ENCODE data around the gene TECTA. TPM values are rescaled to one million over a fixed set of nuclear protein-coding genes. Genes with fewer than 3 reads are reported as not detected.

TECTA gene
- total RNA-seq, 2 experiments from 2014 or later: 0.16 to 0.41 TPM

DNA sequence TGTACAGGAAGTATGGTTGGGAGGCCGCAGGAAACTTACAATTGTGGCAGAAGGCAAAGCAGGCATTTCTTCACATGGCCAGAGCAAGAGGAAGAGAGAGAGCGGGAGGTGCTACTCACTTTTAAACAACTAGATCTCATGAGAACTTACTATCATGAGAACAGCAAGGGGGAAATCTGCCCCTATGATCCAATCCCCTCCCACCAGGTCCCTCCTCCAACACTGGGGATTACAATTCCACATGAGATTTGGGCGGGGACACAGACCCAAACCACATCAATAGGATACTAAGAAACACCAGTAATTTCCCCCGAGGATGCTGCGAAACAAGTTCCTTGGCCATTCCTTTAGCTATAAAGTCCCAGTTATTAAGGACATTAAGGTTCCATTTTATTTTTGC lies 97.4 kb downstream of the TECTA start:
- intact Hi-C loops (cut with micrococcal nuclease): loop anchor here (10.0 kb wide), 1 partner anchor 684 kb away; the partner anchor contains the start of gene GRIK4
- Mint-ChIP-seq H3K36me3 (ENCODE audit: low read depth) (no peaks in the 10 kb centered on the region), H3K27me3 (peaks cover 12% of the 10 kb centered on the region), H3K4me3 (no peak overlapping the region), H3K4me1 (ENCODE audit: low read depth) (no peaks in the 10 kb centered on the region), H3K27ac (no peak overlapping the region), H3K9me3 (no peaks in the 10 kb centered on the region)
- DNase-seq: no peak
- ChIA-PET POLR2A (no interaction called here), CTCF (no interaction called here)
- TF ChIP-seq, protein P1, sequence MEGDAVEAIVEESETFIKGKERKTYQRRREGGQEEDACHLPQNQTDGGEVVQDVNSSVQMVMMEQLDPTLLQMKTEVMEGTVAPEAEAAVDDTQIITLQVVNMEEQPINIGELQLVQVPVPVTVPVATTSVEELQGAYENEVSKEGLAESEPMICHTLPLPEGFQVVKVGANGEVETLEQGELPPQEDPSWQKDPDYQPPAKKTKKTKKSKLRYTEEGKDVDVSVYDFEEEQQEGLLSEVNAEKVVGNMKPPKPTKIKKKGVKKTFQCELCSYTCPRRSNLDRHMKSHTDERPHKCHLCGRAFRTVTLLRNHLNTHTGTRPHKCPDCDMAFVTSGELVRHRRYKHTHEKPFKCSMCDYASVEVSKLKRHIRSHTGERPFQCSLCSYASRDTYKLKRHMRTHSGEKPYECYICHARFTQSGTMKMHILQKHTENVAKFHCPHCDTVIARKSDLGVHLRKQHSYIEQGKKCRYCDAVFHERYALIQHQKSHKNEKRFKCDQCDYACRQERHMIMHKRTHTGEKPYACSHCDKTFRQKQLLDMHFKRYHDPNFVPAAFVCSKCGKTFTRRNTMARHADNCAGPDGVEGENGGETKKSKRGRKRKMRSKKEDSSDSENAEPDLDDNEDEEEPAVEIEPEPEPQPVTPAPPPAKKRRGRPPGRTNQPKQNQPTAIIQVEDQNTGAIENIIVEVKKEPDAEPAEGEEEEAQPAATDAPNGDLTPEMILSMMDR (IDR thresholded peaks at IDR 0.05): no peak
- ATAC-seq: no peak

DNA sequence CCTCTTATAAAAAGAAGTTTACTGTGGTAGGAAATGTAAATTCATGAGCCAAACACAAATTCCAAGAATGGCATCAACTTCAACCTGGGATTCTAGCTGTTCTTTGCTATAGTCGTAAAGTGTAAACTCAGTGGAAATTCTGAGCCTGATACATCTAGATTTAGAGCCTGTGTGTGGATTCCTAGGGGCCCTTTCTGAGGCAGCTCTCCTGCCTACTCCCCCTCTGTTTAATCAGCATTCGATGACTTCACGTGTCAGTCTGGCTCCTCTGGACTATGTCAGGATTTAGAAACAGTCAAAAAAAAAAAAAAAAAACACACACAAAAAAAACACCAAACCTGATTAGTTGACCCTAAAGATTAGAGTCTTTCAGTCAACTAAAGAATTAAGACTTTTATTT lies 98.5 kb downstream of the TECTA start:
- ChIA-PET POLR2A (no interaction called here), CTCF (no interaction called here)
- Mint-ChIP-seq H3K9me3 (no peaks in the 10 kb centered on the region), H3K27ac (no peak overlapping the region), H3K36me3 (ENCODE audit: low read depth) (no peaks in the 10 kb centered on the region), H3K4me1 (ENCODE audit: low read depth) (no peaks in the 10 kb centered on the region), H3K4me3 (no peak overlapping the region), H3K27me3 (peaks cover 12% of the 10 kb centered on the region)
- ATAC-seq (no peak), DNase-seq (no peak)
- TF ChIP-seq, protein P1 (IDR thresholded peaks at IDR 0.05): no peak
- intact Hi-C loops (cut with micrococcal nuclease): loop anchor here (10.0 kb wide), 1 partner anchor 685 kb away; the partner anchor contains the start of gene GRIK4

DNA sequence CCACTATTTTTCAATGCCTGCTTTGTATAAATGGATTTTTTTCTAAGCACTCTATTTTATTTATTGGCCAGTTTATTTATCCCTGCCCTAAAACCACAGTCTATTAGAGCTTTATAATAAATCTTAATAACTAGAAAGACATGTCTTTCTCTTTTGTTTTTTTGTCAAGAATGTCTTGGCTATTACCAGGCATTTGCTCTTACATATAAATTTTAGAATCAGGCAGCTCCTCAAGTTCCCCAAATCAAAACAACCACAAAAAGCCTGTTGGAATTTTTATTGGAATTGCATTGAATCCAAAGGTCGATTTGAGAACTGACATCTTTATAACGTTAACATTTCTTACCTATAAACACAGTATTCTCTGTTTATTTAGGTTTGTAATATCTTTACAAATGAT lies 105.8 kb downstream of the TECTA start:
- Mint-ChIP-seq H3K4me3 (no peak overlapping the region), H3K27ac (no peak overlapping the region), H3K27me3 (peaks cover 14% of the 10 kb centered on the region), H3K9me3 (no peaks in the 10 kb centered on the region), H3K36me3 (ENCODE audit: low read depth) (no peaks in the 10 kb centered on the region), H3K4me1 (ENCODE audit: low read depth) (no peaks in the 10 kb centered on the region)
- ChIA-PET POLR2A (no interaction called here), CTCF (interaction anchor here (2.0 kb wide), 1 partner anchor 12 kb away, joined by 17 read pairs; no protein-coding TSS in a partner anchor)
- intact Hi-C loops (cut with micrococcal nuclease): no loop called here
- DNase-seq: no peak
- ATAC-seq: no peak
- TF ChIP-seq, protein P1 (IDR thresholded peaks at IDR 0.05): no peak

DNA sequence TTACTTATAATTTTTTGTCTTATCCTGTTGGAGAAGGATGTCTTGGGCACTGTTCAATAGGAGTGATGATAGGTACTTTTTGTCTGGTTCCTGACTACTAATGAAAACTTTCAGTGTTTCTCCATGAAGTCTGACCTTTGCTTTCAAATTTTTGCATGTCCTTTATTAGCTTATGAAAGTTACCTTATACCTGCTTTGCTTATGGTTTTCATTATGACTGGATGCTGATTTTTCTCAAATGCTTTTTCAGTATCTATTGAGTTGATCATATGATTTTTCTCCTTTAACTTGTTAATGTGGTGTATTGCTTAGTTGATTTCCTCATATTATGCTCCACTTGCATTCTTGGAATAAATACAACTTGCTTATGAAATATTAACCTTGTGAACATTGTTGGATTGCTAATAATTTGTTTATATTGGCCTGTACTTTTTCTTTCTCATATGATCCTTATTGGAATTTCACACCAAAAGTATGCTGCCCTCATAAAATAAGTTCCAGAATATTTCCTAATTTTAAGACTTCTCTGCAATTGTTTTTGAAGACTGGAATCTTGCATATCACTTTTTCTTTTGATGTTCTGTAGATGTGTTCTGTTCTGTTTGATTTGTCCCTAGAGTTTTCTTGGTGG lies 106.6 kb downstream of the TECTA start:
- ChIA-PET CTCF (interaction anchor here (2.0 kb wide), 1 partner anchor 13 kb away, joined by 17 read pairs; no protein-coding TSS in a partner anchor), POLR2A (no interaction called here)
- intact Hi-C loops (cut with micrococcal nuclease): no loop called here
- Mint-ChIP-seq H3K27ac (no peak overlapping the region), H3K4me1 (ENCODE audit: low read depth) (no peaks in the 10 kb centered on the region), H3K4me3 (no peak overlapping the region), H3K9me3 (no peaks in the 10 kb centered on the region), H3K36me3 (ENCODE audit: low read depth) (no peaks in the 10 kb centered on the region), H3K27me3 (peaks cover 17% of the 10 kb centered on the region)
- TF ChIP-seq, protein P1 (IDR thresholded peaks at IDR 0.05): no peak
- ATAC-seq (no peak), DNase-seq (no peak)

DNA sequence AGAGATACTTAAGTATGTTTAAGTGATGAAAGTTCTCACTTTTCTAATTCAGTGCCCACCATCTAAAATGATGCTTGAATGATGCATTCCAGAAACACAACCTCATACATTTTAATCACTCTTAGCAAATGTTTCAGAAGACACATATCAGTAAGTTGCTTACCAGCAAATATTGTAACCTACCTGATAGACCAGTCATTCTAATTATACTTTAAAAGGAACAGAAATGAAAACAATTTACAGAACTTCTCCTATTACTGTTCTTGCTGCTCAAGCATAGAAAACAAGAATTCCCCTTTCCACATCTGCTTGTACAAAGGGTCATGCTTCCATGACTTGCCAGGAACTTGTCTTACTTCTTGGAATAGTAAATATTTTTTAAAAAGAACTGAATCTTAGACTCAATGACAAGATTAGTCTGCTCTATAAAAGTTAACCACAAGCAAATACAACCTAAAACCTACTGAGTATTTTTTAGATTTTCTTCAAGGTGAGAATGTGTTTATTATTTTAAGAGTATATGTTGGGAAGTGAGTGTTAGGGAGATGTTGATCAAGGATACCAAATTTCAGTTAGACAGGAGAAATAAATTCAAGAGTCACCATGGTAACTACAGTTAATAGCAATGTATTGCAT lies 109.5 kb downstream of the TECTA start:
- Mint-ChIP-seq H3K4me1 (ENCODE audit: low read depth) (no peaks in the 10 kb centered on the region), H3K27me3 (peaks cover 31% of the 10 kb centered on the region), H3K27ac (no peak overlapping the region), H3K9me3 (no peaks in the 10 kb centered on the region), H3K36me3 (ENCODE audit: low read depth) (no peaks in the 10 kb centered on the region), H3K4me3 (no peak overlapping the region)
- ChIA-PET CTCF (no interaction called here), POLR2A (no interaction called here)
- intact Hi-C loops (cut with micrococcal nuclease): no loop called here
- ATAC-seq: no peak
- DNase-seq: no peak
- TF ChIP-seq, protein P1 (IDR thresholded peaks at IDR 0.05): no peak

All from activated CD8-positive, alpha-beta T cell treated with anti-CD3 and anti-CD28 coated beads for 36 hours (primary cell).